ENCODE results near the gene TBL3. TPM values are rescaled to one million over a fixed set of nuclear protein-coding genes. Genes with fewer than 3 reads are reported as not detected.
A peak's percentile ranks its signal among the peaks of the same experiment; 100 is the strongest.

Gene TBL3
- total and polyA plus RNA-seq, 9 of the 15 experiments (the other 6 are each of a cell fraction or from before 2014, with no cell fraction given): 0.97 to 117 (median 24.5) TPM

DNA sequence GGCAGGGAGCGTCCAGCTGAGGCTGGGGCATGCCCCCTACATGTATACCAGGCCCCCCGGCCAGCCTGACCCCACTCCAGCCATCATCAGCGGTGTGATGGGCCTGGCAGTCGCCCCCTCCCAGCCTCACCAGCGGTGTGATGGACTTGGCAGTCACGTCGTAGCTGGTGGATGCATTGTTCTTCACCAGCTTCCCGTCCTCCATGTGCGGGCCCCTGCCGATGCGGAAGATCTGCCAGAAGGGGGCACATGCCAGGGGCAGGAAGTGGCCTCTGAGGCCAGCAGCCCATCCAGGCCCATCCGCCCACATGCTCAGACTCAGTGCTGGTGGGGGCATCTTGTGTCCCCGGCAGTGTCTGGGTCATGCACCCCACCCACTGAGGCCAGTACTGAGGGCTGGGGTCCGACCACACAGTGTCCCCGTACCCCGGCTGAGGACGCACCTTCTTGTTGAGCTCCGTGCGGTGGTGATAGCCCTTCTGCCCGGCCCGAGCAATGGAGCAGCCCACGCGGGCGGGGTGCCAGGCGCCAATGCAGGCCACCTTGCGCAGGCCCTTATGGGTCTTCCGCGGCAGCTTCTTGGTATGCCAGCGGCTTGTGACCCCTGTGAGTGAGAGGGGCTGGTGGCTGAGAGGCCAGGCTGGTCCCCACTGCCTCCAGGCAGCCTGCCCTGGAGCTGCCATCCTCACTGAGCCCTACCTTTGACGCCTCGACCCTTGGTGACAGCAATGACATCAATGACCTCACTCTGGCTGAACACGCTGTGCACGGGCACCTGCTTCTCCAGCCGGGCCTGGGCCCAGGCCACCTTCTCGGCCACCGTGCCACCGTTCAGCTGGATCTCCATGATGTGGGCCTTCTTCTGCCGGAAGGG, 25.1 kb upstream of the TBL3 start:
- no peak overlapping the region for H3K4me3 ChIP-seq
- POLR2A ChIA-PET: interaction anchor here (0.5 to 2.9 kb wide), 6 partner anchors 14 to 1926 kb away, joined by 3 to 27 read pairs (median 4); partner anchors contain the start of genes RPS2 and TRAF7
- peaks cover 22 to 65% of the 10 kb centered on the region in 2 experiments for H3K4me1 ChIP-seq (replicated peaks in 1 of 2; ENCODE audit: control insufficient read depth in 2 of 2, insufficient read depth in 2 of 2, low read length in 2 of 2)
- H3K9ac ChIP-seq (ENCODE audit: insufficient read depth in 1 of 2, low read depth in 2 of 2, low read length in 2 of 2): peak overlapping the region in 1 of 2 experiments; percentile 48; a peak in 1 of 4 replicates
- no peak overlapping the region for H2AFZ ChIP-seq (ENCODE audit: low read depth, low read length)
- BruUV-seq (replicated peaks): no TSS peak
- no peaks in the 10 kb centered on the region for H3K9me3 ChIP-seq (replicated peaks; ENCODE audit: control insufficient read depth, insufficient read depth, low read depth, low read length)
- intact Hi-C loops (cut with micrococcal nuclease): no loop called here
- no peaks in the 10 kb centered on the region for H3K27me3 ChIP-seq (ENCODE audit: control insufficient read depth in 2 of 2, insufficient read depth in 2 of 2, low read length in 2 of 2)
- H3K79me2 ChIP-seq (ENCODE audit: control insufficient read depth, insufficient read depth, low read length): peaks cover 11% of the 10 kb centered on the region
- no peak overlapping the region for H3K27ac ChIP-seq (ENCODE audit: extremely low read depth, low read depth, low read length)
- no peak for FAIRE-seq
- peaks cover 1% of the 10 kb centered on the region for H4K20me1 ChIP-seq (replicated peaks; ENCODE audit: control insufficient read depth, insufficient read depth, low read length)
- in situ Hi-C loops (cut with MboI): no loop called here
- no peak for ATAC-seq
- no peaks in the 10 kb centered on the region for H3K36me3 ChIP-seq (ENCODE audit: control insufficient read depth, insufficient read depth, low read length)
- WGBS (ENCODE audit: insufficient coverage, low coverage, missing lambda C conversion rate): 83% methylated on average over 31 of the region's 38 CpGs
- DNase-seq (ENCODE audit: extremely low read depth in 1 of 4, low spot score in 3 of 4): no peak
- TF ChIP-seq NEUROD1 (IDR thresholded peaks at IDR 0.05; ENCODE audit: borderline replicate concordance, low read depth, low read length, partially characterized antibody): no peak
- TF ChIP-seq, protein P1, sequence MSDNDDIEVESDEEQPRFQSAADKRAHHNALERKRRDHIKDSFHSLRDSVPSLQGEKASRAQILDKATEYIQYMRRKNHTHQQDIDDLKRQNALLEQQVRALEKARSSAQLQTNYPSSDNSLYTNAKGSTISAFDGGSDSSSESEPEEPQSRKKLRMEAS (CRISPR knock-in tag; IDR thresholded peaks at IDR 0.05): 0 out of 2 replicates have a peak, but pooled peaks have one; percentile 9
- peaks cover under 1% of the 10 kb centered on the region for H3K9me1 ChIP-seq (ENCODE audit: control insufficient read depth, insufficient read depth, low read length)
- CTCF ChIA-PET (ENCODE audit: low intra/inter-chr PET ratio): no interaction called here
- no peak overlapping the region for H3K4me2 ChIP-seq (ENCODE audit: insufficient read depth, low read length)

DNA sequence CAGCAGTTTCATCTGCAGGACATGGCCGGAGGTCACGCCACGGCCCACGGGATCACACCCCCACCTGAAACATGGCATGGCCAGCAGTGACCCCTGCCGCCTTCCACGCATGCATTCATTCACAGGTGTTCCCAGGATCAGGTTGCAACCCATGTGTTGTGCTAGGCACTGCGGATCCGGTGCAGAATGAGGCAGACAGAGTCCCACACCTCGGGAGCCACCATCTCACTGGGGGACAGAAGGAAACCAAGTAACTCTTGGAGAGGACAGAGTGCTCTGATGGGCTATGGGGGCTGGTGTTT, 24.5 kb upstream of the TBL3 start:
- ChIA-PET POLR2A (interaction anchor here (0.5 to 2.9 kb wide), 3 partner anchors 16 to 1925 kb away, joined by 3 to 27 read pairs (median 4); partner anchors contain the start of gene RPS2), CTCF (ENCODE audit: low intra/inter-chr PET ratio) (no interaction called here)
- in situ Hi-C loops (cut with MboI) (no loop called here), intact Hi-C loops (cut with micrococcal nuclease) (no loop called here)
- no peak for DNase-seq (ENCODE audit: extremely low read depth in 1 of 4, low spot score in 3 of 4)
- Histone ChIP-seq H4K20me1 (replicated peaks; ENCODE audit: control insufficient read depth, insufficient read depth, low read length) (no peaks in the 10 kb centered on the region), H3K4me3 (no peak overlapping the region), H3K4me1 (replicated peaks in 1 of 2; ENCODE audit: control insufficient read depth in 2 of 2, insufficient read depth in 2 of 2, low read length in 2 of 2) (peaks cover 17 to 59% of the 10 kb centered on the region in 2 experiments), H3K27me3 (ENCODE audit: control insufficient read depth in 2 of 2, insufficient read depth in 2 of 2, low read length in 2 of 2) (no peaks in the 10 kb centered on the region), H3K27ac (ENCODE audit: extremely low read depth, low read depth, low read length) (no peak overlapping the region), H3K9me3 (replicated peaks; ENCODE audit: control insufficient read depth, insufficient read depth, low read depth, low read length) (no peaks in the 10 kb centered on the region), H3K36me3 (ENCODE audit: control insufficient read depth, insufficient read depth, low read length) (no peaks in the 10 kb centered on the region), H3K9me1 (ENCODE audit: control insufficient read depth, insufficient read depth, low read length) (no peaks in the 10 kb centered on the region), H3K79me2 (ENCODE audit: control insufficient read depth, insufficient read depth, low read length) (peaks cover 8% of the 10 kb centered on the region), H3K9ac (ENCODE audit: insufficient read depth in 1 of 2, low read depth in 2 of 2, low read length in 2 of 2) (peak overlapping the region in 1 of 2 experiments; percentile 48; a peak in 2 of 4 replicates), H3K4me2 (ENCODE audit: insufficient read depth, low read length) (no peak overlapping the region), H2AFZ (ENCODE audit: low read depth, low read length) (no peak overlapping the region)
- WGBS (ENCODE audit: insufficient coverage, low coverage, missing lambda C conversion rate): 40% methylated on average over 9 of the region's 9 CpGs
- no peak for FAIRE-seq
- no TSS peak for BruUV-seq (replicated peaks)
- no peak for ATAC-seq
- TF ChIP-seq CHCHD3 (CRISPR knock-in tag; IDR thresholded peaks at IDR 0.05) (no peak), SMARCE1 (IDR thresholded peaks at IDR 0.05) (no peak), GATAD2A (IDR thresholded peaks at IDR 0.05) (no peak), ARHGAP35 (IDR thresholded peaks at IDR 0.05; ENCODE audit: partially characterized antibody) (no peak), HMG20B (CRISPR knock-in tag; IDR thresholded peaks at IDR 0.05) (no peak), BRF1 (IDR thresholded peaks at IDR 0.05; ENCODE audit: borderline replicate concordance, extremely low read depth, insufficient read length) (no peak), LEF1 (IDR thresholded peaks at IDR 0.05) (no peak), KDM4B (IDR thresholded peaks at IDR 0.05; ENCODE audit: borderline replicate concordance in 2 of 2, low read depth in 1 of 2) (no peak)
- TF ChIP-seq, protein P2, sequence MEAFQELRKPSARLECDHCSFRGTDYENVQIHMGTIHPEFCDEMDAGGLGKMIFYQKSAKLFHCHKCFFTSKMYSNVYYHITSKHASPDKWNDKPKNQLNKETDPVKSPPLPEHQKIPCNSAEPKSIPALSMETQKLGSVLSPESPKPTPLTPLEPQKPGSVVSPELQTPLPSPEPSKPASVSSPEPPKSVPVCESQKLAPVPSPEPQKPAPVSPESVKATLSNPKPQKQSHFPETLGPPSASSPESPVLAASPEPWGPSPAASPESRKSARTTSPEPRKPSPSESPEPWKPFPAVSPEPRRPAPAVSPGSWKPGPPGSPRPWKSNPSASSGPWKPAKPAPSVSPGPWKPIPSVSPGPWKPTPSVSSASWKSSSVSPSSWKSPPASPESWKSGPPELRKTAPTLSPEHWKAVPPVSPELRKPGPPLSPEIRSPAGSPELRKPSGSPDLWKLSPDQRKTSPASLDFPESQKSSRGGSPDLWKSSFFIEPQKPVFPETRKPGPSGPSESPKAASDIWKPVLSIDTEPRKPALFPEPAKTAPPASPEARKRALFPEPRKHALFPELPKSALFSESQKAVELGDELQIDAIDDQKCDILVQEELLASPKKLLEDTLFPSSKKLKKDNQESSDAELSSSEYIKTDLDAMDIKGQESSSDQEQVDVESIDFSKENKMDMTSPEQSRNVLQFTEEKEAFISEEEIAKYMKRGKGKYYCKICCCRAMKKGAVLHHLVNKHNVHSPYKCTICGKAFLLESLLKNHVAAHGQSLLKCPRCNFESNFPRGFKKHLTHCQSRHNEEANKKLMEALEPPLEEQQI (IDR thresholded peaks at IDR 0.05): no peak
- TF ChIP-seq, protein P3, sequence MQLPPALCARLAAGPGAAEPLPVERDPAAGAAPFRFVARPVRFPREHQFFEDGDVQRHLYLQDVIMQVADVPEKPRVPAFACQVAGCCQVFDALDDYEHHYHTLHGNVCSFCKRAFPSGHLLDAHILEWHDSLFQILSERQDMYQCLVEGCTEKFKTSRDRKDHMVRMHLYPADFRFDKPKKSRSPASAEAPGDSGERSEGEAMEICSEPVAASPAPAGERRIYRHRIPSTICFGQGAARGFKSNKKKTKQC (CRISPR knock-in tag; IDR thresholded peaks at IDR 0.05): no peak
